Gastroesophageal sphincter (tissue), 4 donors: ENCODE measurements around the gene CHRNA4. TPM values are rescaled to one million over a fixed set of nuclear protein-coding genes. Genes with fewer than 3 reads are reported as not detected.

Experiments
- ATAC-seq: fragments of 150-250 bp; one replicate; pipeline ENCODE4 v1.9.1; 2016; ENCODE audit warnings: mild to moderate bottlenecking, moderate library complexity
- H3K27ac ChIP-seq, 4 donors: fragments of 200-600 bp; sonication (generic) in 3 of 4; 1 replicate in 3 of 4; 2 replicates in 1 of 4; pipeline ENCODE4 v1.5.1; 2016 to 2019
- H3K27me3 ChIP-seq: fragments of 200-600 bp; sonication (generic); one replicate; pipeline ENCODE4 v1.5.1; 2019
- H3K36me3 ChIP-seq, 2 donors: fragments of 200-600 bp; sonication (generic); one replicate each; pipeline ENCODE4 v1.5.1; 2019; ENCODE audit warnings: control low read depth in 1 of 2
- H3K4me1 ChIP-seq, 3 donors: fragments of 200-600 bp; sonication (generic); 1 replicate in 2 of 3; 2 replicates in 1 of 3; pipeline ENCODE4 v1.5.1; 2016 to 2019; ENCODE audit warnings: control low read depth in 2 of 3
- H3K4me3 ChIP-seq, 2 donors: fragments of 200-600 bp; sonication (generic); one replicate each; pipeline ENCODE4 v1.5.1; 2019; ENCODE audit warnings: mild to moderate bottlenecking in 1 of 2, moderate library complexity in 1 of 2
- H3K9me3 ChIP-seq, 3 donors: fragments of 200-600 bp; sonication (generic); one replicate each; pipeline ENCODE4 v1.5.1; 2017 to 2019; ENCODE audit warnings: control low read depth in 2 of 3
- EP300 ChIP-seq: sonication (generic); formaldehyde crosslinking; IDR thresholded peaks from one replicate; pipeline ENCODE4 v1.6.1; 2017; ENCODE audit warnings: antibody characterized with exemption, mild to moderate bottlenecking
- POLR2A ChIP-seq, 2 donors: fragments of 450-650 bp; IDR thresholded peaks; one replicate each; pipeline ENCODE4 v1.6.1; 2017; ENCODE audit warnings: antibody characterized with exemption in 2 of 2, mild to moderate bottlenecking in 2 of 2, moderate library complexity in 1 of 2
- POLR2AphosphoS5 ChIP-seq: sonication (generic); formaldehyde crosslinking; IDR thresholded peaks from one replicate; pipeline ENCODE4 v1.6.1; 2017; ENCODE audit warnings: antibody characterized with exemption
- WGBS, 2 donors: methylation state at CpG; one replicate each; pipeline ENCODE4 v1.1.5; 2018; ENCODE audit warnings: low coverage in 1 of 2; 5-methylcytosine and 5-hydroxymethylcytosine counted together
- total RNA-seq, 4 donors: library from RNA; depleted of rRNA; stranded (reverse); fragments of >200 nt; gene quantifications; one replicate each; pipeline ENCODE4 v1.1.0, GENCODE V29; 2016
- TF ChIP-seq, protein P1 (sequence below), 4 experiments: fragments of 200-600 bp in 2 of 4; fragments of 450-650 bp in 2 of 4; sonication (generic) in 1 of 4; IDR thresholded peaks; one replicate each; pipeline ENCODE4 v1.5.1; 2017 to 2019; ENCODE audit warnings: antibody characterized with exemption in 4 of 4, mild to moderate bottlenecking in 2 of 4, moderate library complexity in 2 of 4

Gene CHRNA4
- total RNA-seq, 4 donors from 2014 or later = not detected

DNA sequence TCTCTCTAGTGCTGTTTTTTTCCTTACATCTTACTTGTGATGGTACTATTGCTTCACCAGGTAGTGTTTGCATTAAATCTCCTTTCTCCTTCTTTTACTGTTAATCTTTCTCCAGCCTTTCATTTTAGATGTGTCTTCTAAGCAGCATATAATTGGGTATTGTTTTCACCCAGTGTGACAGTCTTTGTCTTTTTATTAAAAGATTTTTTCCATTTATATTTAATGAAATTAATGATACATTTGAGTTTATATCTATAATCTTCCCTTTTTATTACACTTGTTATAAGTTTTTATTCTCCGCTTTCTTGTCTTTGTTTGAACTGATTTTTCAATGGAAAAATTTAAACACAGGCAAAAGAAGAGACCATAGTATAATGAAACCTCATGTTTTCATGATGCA lies 59.5 kb downstream of the CHRNA4 start:
- Histone ChIP-seq H3K27me3 (peaks cover 93% of the 10 kb centered on the region), H3K27ac (no peak overlapping the region), H3K4me3 (no peak overlapping the region), H3K9me3 (peaks cover 0 to 23% (median 0%) of the 10 kb centered on the region in 3 donors), H3K36me3 (no peaks in the 10 kb centered on the region), H3K4me1 (no peaks in the 10 kb centered on the region)
- WGBS, 2 donors = 91 to 100% methylated on average over 1 of the region's 1 CpG
- TF ChIP-seq POLR2AphosphoS5 (no peak), POLR2A (IDR thresholded peaks at IDR 0.05) (no peak), EP300 (no peak)
- TF ChIP-seq, protein P1, sequence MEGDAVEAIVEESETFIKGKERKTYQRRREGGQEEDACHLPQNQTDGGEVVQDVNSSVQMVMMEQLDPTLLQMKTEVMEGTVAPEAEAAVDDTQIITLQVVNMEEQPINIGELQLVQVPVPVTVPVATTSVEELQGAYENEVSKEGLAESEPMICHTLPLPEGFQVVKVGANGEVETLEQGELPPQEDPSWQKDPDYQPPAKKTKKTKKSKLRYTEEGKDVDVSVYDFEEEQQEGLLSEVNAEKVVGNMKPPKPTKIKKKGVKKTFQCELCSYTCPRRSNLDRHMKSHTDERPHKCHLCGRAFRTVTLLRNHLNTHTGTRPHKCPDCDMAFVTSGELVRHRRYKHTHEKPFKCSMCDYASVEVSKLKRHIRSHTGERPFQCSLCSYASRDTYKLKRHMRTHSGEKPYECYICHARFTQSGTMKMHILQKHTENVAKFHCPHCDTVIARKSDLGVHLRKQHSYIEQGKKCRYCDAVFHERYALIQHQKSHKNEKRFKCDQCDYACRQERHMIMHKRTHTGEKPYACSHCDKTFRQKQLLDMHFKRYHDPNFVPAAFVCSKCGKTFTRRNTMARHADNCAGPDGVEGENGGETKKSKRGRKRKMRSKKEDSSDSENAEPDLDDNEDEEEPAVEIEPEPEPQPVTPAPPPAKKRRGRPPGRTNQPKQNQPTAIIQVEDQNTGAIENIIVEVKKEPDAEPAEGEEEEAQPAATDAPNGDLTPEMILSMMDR (IDR thresholded peaks at IDR 0.05) = no peak
- ATAC-seq = no peak

DNA sequence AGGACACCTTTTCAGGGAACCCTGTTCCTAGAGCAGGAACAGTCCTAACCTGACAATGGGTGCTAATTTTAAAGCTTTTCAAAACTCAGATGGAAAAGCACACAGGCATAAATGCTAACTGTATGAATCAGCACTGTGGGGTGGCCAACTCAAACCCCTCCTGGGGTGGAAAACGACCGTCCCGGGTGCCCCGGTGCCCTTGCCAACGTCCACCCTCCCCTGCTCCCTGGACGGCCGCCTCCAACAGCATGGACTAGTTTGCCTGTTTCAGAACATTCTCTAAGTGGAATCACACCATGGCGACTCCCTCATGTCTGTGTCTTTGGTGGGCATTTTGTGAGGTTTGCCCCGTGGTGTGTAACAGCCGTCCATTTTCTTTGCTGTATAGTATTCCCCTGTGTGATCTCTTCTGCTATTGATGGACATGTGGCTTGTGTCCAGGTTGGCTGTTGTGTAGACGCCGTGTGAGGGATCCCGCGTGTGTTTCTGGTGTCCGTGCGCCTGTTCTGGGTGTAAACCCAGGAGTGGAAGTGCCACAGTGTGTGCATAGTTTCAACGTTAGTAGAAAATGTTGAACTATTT lies 62.3 kb downstream of the CHRNA4 start:
- peaks cover 0 to 23% (median 0%) of the 10 kb centered on the region in 3 donors for H3K9me3 ChIP-seq
- H3K4me1 ChIP-seq = no peaks in the 10 kb centered on the region
- H3K36me3 ChIP-seq = no peaks in the 10 kb centered on the region
- TF ChIP-seq POLR2A (IDR thresholded peaks at IDR 0.05) (no peak), POLR2AphosphoS5 (no peak), EP300 (no peak)
- TF ChIP-seq, protein P1 (IDR thresholded peaks at IDR 0.05) = no peak
- no peak overlapping the region for H3K4me3 ChIP-seq
- H3K27me3 ChIP-seq = peaks cover 93% of the 10 kb centered on the region
- no peak for ATAC-seq
- no peak overlapping the region for H3K27ac ChIP-seq
- 79 to 93% methylated on average over 3 to 16 of the region's 17 CpGs for WGBS, 2 donors

DNA sequence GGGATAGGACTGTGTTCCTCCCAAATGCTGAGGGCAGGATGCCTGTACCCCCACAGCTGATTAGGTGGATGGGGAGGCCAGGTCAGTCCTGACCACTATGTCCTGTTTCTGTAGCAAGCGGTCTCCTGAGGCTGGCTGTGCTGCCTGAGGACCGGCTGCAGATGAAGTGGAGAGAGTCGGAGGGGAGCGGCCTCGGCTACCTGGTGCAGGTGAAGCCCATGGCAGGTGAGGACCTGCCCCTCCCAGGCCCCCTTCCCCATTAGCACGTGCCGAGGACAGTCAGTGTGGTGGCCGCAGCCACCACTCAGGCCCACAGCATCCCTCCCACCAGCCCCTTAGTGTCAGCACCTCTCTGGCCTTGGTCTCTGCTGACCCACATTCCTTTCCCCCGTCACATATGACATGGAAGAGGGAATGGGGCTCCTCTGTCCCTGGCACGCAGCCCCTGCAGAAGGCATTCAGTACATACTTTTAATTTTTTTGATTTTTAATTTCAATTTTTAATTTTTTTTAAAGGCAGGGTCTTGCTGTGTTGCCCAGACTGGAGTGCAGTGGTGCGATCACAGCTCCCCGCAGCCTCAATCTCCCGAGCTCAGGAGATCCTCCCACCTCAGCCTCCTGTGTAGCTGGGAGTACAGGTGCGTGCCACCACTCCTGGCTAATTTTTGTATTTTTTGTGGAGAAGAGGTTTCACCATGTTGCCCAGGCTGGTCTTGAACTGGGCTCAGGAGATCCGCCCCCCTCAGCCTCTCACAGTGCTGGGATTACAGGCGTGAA lies 63.2 kb downstream of the CHRNA4 start:
- Histone ChIP-seq H3K9me3 (peaks cover 0 to 23% (median 0%) of the 10 kb centered on the region in 3 donors), H3K36me3 (no peaks in the 10 kb centered on the region), H3K4me3 (no peak overlapping the region), H3K27me3 (peaks cover 94% of the 10 kb centered on the region), H3K27ac (no peak overlapping the region), H3K4me1 (no peaks in the 10 kb centered on the region)
- no peak for ATAC-seq
- TF ChIP-seq EP300 = no peak
- TF ChIP-seq POLR2AphosphoS5 = no peak
- no peak for TF ChIP-seq POLR2A (IDR thresholded peaks at IDR 0.05)
- TF ChIP-seq, protein P1 (IDR thresholded peaks at IDR 0.05) = no peak
- WGBS, 2 donors = 67 to 100% methylated on average over 1 to 2 of the region's 16 CpGs

DNA sequence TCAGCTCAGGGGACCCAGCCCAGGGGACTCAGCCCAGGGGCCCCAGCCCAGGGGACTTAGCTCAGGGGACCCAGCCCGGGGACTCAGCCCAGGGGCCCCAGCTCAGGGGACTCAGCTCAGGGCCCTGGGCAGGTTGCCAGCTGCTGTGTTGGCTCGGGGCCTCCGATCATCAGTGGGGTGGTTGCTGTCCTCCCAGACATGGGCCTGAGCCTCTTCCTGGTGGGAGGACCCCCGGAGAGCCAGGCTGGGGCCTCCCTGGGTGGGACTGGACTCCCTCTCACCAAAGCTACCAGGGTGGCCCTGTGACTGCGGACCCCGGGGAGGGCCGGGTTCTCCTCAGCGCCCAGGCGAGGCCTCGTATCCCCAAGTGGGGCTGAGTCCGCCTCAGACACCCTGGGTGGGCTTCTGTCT lies 63.8 kb downstream of the CHRNA4 start:
- no peak overlapping the region for H3K27ac ChIP-seq
- ATAC-seq = no peak
- H3K27me3 ChIP-seq = peaks cover 99% of the 10 kb centered on the region
- peaks cover 0 to 18% (median 0%) of the 10 kb centered on the region in 3 donors for H3K9me3 ChIP-seq
- no peaks in the 10 kb centered on the region for H3K36me3 ChIP-seq
- no peaks in the 10 kb centered on the region for H3K4me1 ChIP-seq
- no CpG with 5 or more reads among the region's 11 CpGs for WGBS, 2 donors
- no peak overlapping the region for H3K4me3 ChIP-seq
- TF ChIP-seq POLR2AphosphoS5 (no peak), POLR2A (IDR thresholded peaks at IDR 0.05) (no peak), EP300 (no peak)

DNA sequence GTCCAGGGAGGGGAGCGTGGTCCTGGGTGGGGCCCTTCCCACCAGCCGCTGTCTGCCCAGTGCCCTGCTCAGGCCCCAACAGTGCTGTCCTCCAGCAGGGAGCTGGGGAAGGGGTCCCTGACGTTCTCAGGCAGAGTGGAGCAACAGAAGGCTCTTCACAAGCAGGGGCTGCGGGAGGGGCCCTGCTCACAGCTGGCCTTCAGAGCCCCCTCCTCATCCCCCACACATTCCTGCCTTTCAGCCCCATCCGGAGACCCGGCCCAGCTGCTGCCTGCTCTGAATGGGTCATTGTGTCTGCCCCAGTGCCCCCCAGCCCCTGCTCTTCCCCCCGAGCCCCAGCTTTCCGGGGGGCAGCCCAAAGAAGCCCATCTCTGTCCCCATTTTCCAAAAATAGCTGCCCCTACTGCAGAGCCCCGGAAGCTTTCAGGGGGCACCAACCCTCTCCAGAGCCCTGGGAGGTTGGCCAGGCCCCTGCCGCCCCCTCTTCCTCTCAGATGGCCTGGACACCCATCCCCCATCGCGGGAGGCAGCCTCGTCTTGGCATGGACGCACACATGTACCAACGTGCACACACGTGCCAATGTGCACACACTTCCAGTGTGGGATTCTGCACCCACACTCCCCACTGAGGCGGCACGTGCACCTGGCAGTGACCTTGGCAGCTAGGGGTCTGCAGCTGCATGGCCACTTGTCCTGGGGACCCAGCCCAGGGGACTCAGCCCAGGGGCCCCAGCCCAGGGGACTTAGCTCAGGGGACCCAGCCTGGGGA lies 64.4 kb downstream of the CHRNA4 start:
- H3K9me3 ChIP-seq = peaks cover 0 to 11% (median 0%) of the 10 kb centered on the region in 3 donors
- no peaks in the 10 kb centered on the region for H3K4me1 ChIP-seq
- no peak overlapping the region for H3K27ac ChIP-seq
- TF ChIP-seq POLR2AphosphoS5 (no peak), EP300 (no peak)
- TF ChIP-seq, protein P1 (IDR thresholded peaks at IDR 0.05) = no peak
- 7 to 8% methylated on average over 2 to 6 of the region's 18 CpGs for WGBS, 2 donors
- peaks cover 99% of the 10 kb centered on the region for H3K27me3 ChIP-seq
- H3K4me3 ChIP-seq = no peak overlapping the region
- no peak for ATAC-seq
- H3K36me3 ChIP-seq = no peaks in the 10 kb centered on the region
